MCF 10A (cell line): ENCODE results near the gene CACNA2D4. TPM values are rescaled to one million over a fixed set of nuclear protein-coding genes. Genes with fewer than 3 reads are reported as not detected.
A peak's percentile ranks its signal among the peaks of the same experiment; 100 is the strongest.

Source experiments
- BruUV-seq: library from RNA; stranded (reverse); fragments of 400-500 nt; replicated peaks from 2 replicates; lab custom pipeline; 2021; lab: Mats Ljungman, UMichigan
- CTCF ChIA-PET: fragments of 300-600 bp; sonication (Branson Sonifier 250); formaldehyde crosslinking; extraction: SDS; loops from one replicate; lab custom pipeline; 2021; ENCODE audit warnings: antibody characterized with exemption, inconsistent platforms; lab: Yijun Ruan, JAX
- POLR2A ChIA-PET: fragments of 300-600, 350-650 bp; sonication (Branson Sonifier 250); formaldehyde crosslinking; extraction: SDS; loops from one replicate; lab custom pipeline; 2020; ENCODE audit warnings: antibody characterized with exemption, inconsistent platforms; lab: Yijun Ruan, JAX
- DNase-seq: peaks from one replicate; pipeline ENCODE4 v3.0.0-alpha.2; 2018; ENCODE audit not compliant: unreplicated experiment
- H3K27ac Mint-ChIP-seq: one replicate; pipeline ENCODE4 v1.8.0; 2022; ENCODE audit warnings: mild to moderate bottlenecking, low read depth, mixed read lengths; ENCODE audit not compliant: unreplicated experiment
- H3K27me3 Mint-ChIP-seq: one replicate; pipeline ENCODE4 v1.8.0; 2022; ENCODE audit warnings: mixed read lengths; ENCODE audit not compliant: insufficient read depth, unreplicated experiment
- H3K36me3 Mint-ChIP-seq: one replicate; pipeline ENCODE4 v1.8.0; 2022; ENCODE audit warnings: mild to moderate bottlenecking, moderate library complexity, mixed read lengths; ENCODE audit not compliant: insufficient read depth, unreplicated experiment
- H3K4me1 Mint-ChIP-seq: one replicate; pipeline ENCODE4 v1.8.0; 2022; ENCODE audit warnings: mixed read lengths; ENCODE audit not compliant: insufficient read depth, unreplicated experiment
- H3K4me3 Mint-ChIP-seq: one replicate; pipeline ENCODE4 v1.8.0; 2022; ENCODE audit warnings: mild to moderate bottlenecking, moderate library complexity, mixed read lengths; ENCODE audit not compliant: unreplicated experiment
- H3K9me3 Mint-ChIP-seq: one replicate; pipeline ENCODE4 v1.8.0; 2022; ENCODE audit warnings: mixed read lengths; ENCODE audit not compliant: unreplicated experiment
- intact Hi-C: fragments of 100-400 bp; cut with micrococcal nuclease; formaldehyde crosslinking; loops from 2 replicates; pipeline ENCODE4 v1.14.1; 2022
- total RNA-seq: library from RNA; stranded (reverse); gene quantifications from 2 replicates; pipeline ENCODE4 v1.2.3, GENCODE V29; 2022
- TF ChIP-seq, protein P1 (sequence below): fragments of 200-600 bp; IDR thresholded peaks from one replicate; pipeline ENCODE4 v1.8.0; 2022; ENCODE audit warnings: antibody characterized with exemption, mild to moderate bottlenecking; ENCODE audit not compliant: unreplicated experiment

CACNA2D4 gene
- total RNA-seq, 1 experiment from 2014 or later, result not detected

DNA sequence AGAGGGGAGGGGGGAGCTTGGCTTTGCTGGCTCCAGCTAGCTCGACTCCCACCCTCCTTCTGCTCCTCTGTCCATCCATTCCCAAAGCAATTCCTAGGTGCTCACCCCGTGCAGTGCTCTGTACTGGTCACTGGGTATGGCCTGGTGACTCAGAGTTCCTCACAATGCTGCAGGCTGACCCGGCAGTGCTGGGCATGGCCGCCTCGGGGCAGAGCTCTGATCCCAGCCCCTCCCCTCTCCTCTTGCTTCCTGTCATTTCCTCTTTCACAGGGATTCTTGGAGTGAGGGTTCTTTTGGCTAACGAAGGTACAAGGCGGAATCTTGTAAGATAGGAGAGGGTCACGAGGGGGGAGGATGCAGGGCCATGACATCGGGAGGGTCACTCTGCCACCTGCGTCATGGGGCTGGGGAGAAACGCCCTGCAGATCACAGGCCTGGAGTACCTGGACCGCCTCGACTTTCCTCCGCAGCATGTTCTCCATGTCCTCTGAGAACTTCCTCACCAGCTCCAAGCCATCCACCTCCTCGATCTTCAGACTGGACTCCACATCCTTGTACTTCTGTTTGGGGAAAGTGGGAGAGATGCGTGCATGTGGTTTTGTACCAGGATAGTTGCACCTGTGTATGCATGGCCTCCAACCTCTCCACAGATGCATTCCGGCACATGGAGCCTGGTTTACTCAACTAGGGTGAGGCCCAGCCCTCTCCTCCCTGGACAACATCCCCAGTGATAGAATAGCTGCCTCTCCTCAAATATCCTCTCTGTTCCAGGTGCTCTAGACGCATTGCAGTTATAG lies 5.7 kb downstream of the CACNA2D4 start:
- DNase-seq, result peak; percentile 13
- ChIA-PET CTCF (interaction anchor here (0.5 to 1.0 kb wide), 3 partner anchors 27 to 239 kb away, joined by 3 to 4 read pairs (median 3); no protein-coding TSS in a partner anchor), POLR2A (no interaction called here)
- no peaks in the 10 kb centered on the region for H3K36me3 Mint-ChIP-seq
- H3K27me3 Mint-ChIP-seq, result peaks cover 15% of the 10 kb centered on the region
- no peak overlapping the region for H3K27ac Mint-ChIP-seq
- peaks cover 10% of the 10 kb centered on the region for H3K9me3 Mint-ChIP-seq
- intact Hi-C loops, result no loop called here
- BruUV-seq, result no TSS peak
- TF ChIP-seq, protein P1, sequence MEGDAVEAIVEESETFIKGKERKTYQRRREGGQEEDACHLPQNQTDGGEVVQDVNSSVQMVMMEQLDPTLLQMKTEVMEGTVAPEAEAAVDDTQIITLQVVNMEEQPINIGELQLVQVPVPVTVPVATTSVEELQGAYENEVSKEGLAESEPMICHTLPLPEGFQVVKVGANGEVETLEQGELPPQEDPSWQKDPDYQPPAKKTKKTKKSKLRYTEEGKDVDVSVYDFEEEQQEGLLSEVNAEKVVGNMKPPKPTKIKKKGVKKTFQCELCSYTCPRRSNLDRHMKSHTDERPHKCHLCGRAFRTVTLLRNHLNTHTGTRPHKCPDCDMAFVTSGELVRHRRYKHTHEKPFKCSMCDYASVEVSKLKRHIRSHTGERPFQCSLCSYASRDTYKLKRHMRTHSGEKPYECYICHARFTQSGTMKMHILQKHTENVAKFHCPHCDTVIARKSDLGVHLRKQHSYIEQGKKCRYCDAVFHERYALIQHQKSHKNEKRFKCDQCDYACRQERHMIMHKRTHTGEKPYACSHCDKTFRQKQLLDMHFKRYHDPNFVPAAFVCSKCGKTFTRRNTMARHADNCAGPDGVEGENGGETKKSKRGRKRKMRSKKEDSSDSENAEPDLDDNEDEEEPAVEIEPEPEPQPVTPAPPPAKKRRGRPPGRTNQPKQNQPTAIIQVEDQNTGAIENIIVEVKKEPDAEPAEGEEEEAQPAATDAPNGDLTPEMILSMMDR, result no peak
- no peaks in the 10 kb centered on the region for H3K4me1 Mint-ChIP-seq
- H3K4me3 Mint-ChIP-seq, result no peak overlapping the region

DNA sequence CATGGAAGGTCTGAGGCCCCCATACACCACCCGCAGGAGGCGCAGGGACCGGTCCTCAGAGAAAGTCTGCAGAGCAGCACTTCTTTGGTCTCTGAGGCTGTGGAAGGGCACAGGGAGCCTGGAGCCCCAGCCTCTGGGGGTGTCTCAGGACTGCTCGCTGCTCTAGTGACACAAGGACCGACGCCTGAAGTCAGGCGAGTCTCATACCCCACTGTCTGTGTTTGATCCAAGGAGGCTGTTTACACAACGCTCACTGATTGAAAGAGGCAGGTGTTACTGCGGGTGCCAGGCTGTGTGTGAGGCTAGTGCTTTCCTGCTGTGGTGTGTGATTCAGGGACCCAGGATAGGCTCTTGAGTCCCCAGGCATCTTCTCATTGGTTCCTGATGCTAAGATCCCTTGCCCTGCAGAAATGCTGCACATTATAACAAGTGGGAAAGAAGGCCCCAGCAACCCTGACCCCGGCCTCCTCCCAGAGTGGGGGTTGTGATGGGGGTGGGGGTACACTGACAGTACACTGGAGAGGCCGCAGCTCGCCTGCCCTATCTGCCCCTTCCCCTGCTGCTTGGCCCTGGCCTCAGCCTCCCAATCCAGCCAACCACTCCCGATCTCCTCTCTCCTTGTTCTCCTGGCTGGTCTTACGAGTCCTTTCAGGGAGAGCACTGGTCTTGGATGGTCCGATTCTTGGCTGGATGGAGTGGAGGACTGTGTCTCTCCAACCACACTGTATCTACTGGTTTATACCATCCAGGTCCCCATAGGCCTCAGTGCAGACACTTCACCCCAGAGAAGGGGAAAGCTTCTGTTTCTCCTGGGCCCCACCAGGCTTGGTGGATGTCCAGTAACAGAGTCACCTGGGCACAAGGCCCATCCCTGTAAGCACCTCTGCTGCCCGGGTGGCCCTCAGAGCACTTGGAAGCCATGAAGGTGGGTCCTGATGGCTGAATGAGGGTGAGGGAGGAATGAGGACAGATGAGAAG lies 6.6 kb downstream of the CACNA2D4 start:
- Mint-ChIP-seq H3K4me3 (no peak overlapping the region), H3K9me3 (peaks cover 13% of the 10 kb centered on the region), H3K27ac (no peak overlapping the region), H3K36me3 (no peaks in the 10 kb centered on the region), H3K4me1 (no peaks in the 10 kb centered on the region), H3K27me3 (peaks cover 15% of the 10 kb centered on the region)
- no TSS peak for BruUV-seq
- TF ChIP-seq, protein P1, result no peak
- intact Hi-C loops, result no loop called here
- DNase-seq, result no peak
- ChIA-PET POLR2A (no interaction called here), CTCF (interaction anchor here (0.6 kb wide), 1 partner anchor 7 kb away, joined by 3 read pairs; no protein-coding TSS in a partner anchor)

DNA sequence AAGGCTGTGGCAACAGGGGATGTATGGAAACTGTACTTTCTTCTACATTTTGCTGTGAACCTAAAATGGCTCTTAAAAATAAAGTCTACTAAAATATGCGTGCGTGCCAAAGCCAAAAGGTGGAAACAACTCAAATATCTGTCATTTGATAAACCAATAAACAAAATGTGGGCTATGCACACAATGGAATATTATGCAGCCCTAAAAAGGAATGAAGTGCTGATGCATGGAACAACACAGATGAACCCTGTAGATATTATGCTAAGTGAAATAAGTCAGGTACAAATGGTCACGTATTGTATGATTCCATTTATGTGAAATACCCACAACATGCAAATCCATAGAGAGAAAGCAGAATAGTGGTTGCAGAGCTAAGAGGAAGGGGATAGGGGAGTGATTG lies 8.0 kb downstream of the CACNA2D4 start:
- BruUV-seq, result no TSS peak
- CTCF ChIA-PET, result no interaction called here
- no peak overlapping the region for H3K4me3 Mint-ChIP-seq
- POLR2A ChIA-PET, result no interaction called here
- intact Hi-C loops, result no loop called here
- H3K36me3 Mint-ChIP-seq, result no peaks in the 10 kb centered on the region
- peaks cover 13% of the 10 kb centered on the region for H3K9me3 Mint-ChIP-seq
- no peaks in the 10 kb centered on the region for H3K4me1 Mint-ChIP-seq
- no peak overlapping the region for H3K27ac Mint-ChIP-seq
- no peak for DNase-seq
- peaks cover 2% of the 10 kb centered on the region for H3K27me3 Mint-ChIP-seq
- TF ChIP-seq, protein P1, result no peak

DNA sequence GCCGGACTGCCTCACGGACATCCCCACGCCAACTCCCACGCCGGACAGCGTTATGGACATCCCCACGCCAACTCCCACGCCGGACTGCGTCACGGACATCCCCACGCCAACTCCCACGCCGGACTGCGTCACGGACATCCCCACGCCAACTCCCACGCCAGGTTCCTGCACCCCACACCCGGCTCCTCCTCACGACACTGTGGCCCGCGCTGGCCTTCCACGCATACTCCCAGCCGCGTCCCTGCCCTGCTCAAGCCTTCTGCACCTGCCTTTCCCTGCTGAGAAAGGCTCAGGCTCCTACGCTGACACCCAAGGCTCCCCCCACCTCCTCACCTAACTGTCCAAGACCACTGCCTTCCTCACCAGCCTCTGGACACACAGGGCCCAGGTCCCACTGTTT lies 9.7 kb downstream of the CACNA2D4 start:
- no peak for DNase-seq
- ChIA-PET CTCF (no interaction called here), POLR2A (no interaction called here)
- intact Hi-C loops, result no loop called here
- no peak overlapping the region for H3K4me3 Mint-ChIP-seq
- TF ChIP-seq, protein P1, result no peak
- no peaks in the 10 kb centered on the region for H3K4me1 Mint-ChIP-seq
- no peaks in the 10 kb centered on the region for H3K27me3 Mint-ChIP-seq
- no TSS peak for BruUV-seq
- peaks cover 13% of the 10 kb centered on the region for H3K9me3 Mint-ChIP-seq
- no peak overlapping the region for H3K27ac Mint-ChIP-seq
- H3K36me3 Mint-ChIP-seq, result no peaks in the 10 kb centered on the region
